ENCODE measurements around the gene CAMKMT. TPM values are rescaled to one million over a fixed set of nuclear protein-coding genes. Genes with fewer than 3 reads are reported as not detected.

Gene CAMKMT
- total and polyA plus RNA-seq, 8 donors, result 1.4 to 27.4 (median 6.2) TPM

- H3K9me3 ChIP-seq, result no peaks in the 10 kb centered on the region
- TF ChIP-seq POLR2A (IDR thresholded peaks at IDR 0.05) (no peak), EP300 (IDR thresholded peaks at IDR 0.05) (no peak), CTCF (IDR thresholded peaks at IDR 0.05) (no peak), POLR2AphosphoS5 (IDR thresholded peaks at IDR 0.05) (no peak)
- no peak overlapping the region for H3K4me3 ChIP-seq
- H3K27ac ChIP-seq, result no peak overlapping the region
- intact Hi-C loops (cut with DNase I; ENCODE audit: low total_unique reads), result no loop called here
- no peaks in the 10 kb centered on the region for H3K36me3 ChIP-seq
- no peaks in the 10 kb centered on the region for H3K27me3 ChIP-seq
- WGBS, 5 donors, result 41 to 79% (median 42%) methylated on average over 1 of the region's 1 CpG
- H3K4me1 ChIP-seq, result peaks cover 0 to 4% (median 2%) of the 10 kb centered on the region in 4 donors
- no peak for DNase-seq
These were observed 199.2 kb downstream of the CAMKMT start for GRCh38 chr2:44560941-44561340.

GRCh38 chr2:44562737-44563136 is 201.0 kb downstream of the CAMKMT start:
- no peaks in the 10 kb centered on the region for H3K9me3 ChIP-seq
- H3K27ac ChIP-seq, result no peak overlapping the region
- intact Hi-C loops (cut with DNase I; ENCODE audit: low total_unique reads), result no loop called here
- TF ChIP-seq POLR2A (IDR thresholded peaks at IDR 0.05), result no peak
- TF ChIP-seq POLR2AphosphoS5 (IDR thresholded peaks at IDR 0.05), result no peak
- no peak for TF ChIP-seq EP300 (IDR thresholded peaks at IDR 0.05)
- TF ChIP-seq CTCF (IDR thresholded peaks at IDR 0.05), result no peak
- peaks cover 0 to 4% (median 2%) of the 10 kb centered on the region in 4 donors for H3K4me1 ChIP-seq
- 91 to 97% (median 94%) methylated on average over 5 of the region's 5 CpGs for WGBS, 5 donors
- no peak for DNase-seq
- H3K4me3 ChIP-seq, result no peak overlapping the region
- no peaks in the 10 kb centered on the region for H3K36me3 ChIP-seq
- H3K27me3 ChIP-seq, result no peaks in the 10 kb centered on the region

- no peak for TF ChIP-seq POLR2A (IDR thresholded peaks at IDR 0.05)
- no peak for TF ChIP-seq EP300 (IDR thresholded peaks at IDR 0.05)
- TF ChIP-seq POLR2AphosphoS5 (IDR thresholded peaks at IDR 0.05), result no peak
- TF ChIP-seq CTCF (IDR thresholded peaks at IDR 0.05), result no peak
- Histone ChIP-seq H3K27me3 (no peaks in the 10 kb centered on the region), H3K9me3 (no peaks in the 10 kb centered on the region), H3K4me1 (peaks cover 0 to 4% (median 2%) of the 10 kb centered on the region in 4 donors), H3K4me3 (no peak overlapping the region), H3K36me3 (no peaks in the 10 kb centered on the region), H3K27ac (no peak overlapping the region)
- intact Hi-C loops (cut with DNase I; ENCODE audit: low total_unique reads), result no loop called here
- DNase-seq, result no peak
- 96 to 98% (median 97%) methylated on average over 5 of the region's 5 CpGs for WGBS, 5 donors
These were observed 203.0 kb downstream of the CAMKMT start for GRCh38 chr2:44564752-44565151.

- DNase-seq, result no peak
- H3K27me3 ChIP-seq, result no peaks in the 10 kb centered on the region
- intact Hi-C loops (cut with DNase I; ENCODE audit: low total_unique reads), result no loop called here
- TF ChIP-seq POLR2AphosphoS5 (IDR thresholded peaks at IDR 0.05) (no peak), POLR2A (IDR thresholded peaks at IDR 0.05) (no peak), CTCF (IDR thresholded peaks at IDR 0.05) (no peak), EP300 (IDR thresholded peaks at IDR 0.05) (no peak)
- no peak overlapping the region for H3K27ac ChIP-seq
- H3K4me1 ChIP-seq, result no peaks in the 10 kb centered on the region
- H3K36me3 ChIP-seq, result no peaks in the 10 kb centered on the region
- no peak overlapping the region for H3K4me3 ChIP-seq
- H3K9me3 ChIP-seq, result no peaks in the 10 kb centered on the region
These were observed 204.3 kb downstream of the CAMKMT start for GRCh38 chr2:44566059-44566458.
